Glomerular endothelial cell (primary cell): ENCODE results near the gene CHTF18. TPM values are rescaled to one million over a fixed set of nuclear protein-coding genes. Genes with fewer than 3 reads are reported as not detected.

Experiments
- DNase-seq: peaks from one replicate; pipeline ENCODE4 v3.0.0-alpha.2; 2011; ENCODE audit warnings: low read depth, low spot score; ENCODE audit errors: extremely low read depth
- total RNA-seq: library from RNA; depleted of rRNA; stranded (reverse); fragments of >200 nt; gene quantifications from 2 replicates; pipeline ENCODE4 v1.2.3, GENCODE V29; 2015

CHTF18 gene
- total RNA-seq, 1 donor from 2014 or later = 24.3 TPM

GRCh38 chr16:842061-842476 is 53.6 kb downstream of the CHTF18 start:
- DNase-seq = no peak

DNA sequence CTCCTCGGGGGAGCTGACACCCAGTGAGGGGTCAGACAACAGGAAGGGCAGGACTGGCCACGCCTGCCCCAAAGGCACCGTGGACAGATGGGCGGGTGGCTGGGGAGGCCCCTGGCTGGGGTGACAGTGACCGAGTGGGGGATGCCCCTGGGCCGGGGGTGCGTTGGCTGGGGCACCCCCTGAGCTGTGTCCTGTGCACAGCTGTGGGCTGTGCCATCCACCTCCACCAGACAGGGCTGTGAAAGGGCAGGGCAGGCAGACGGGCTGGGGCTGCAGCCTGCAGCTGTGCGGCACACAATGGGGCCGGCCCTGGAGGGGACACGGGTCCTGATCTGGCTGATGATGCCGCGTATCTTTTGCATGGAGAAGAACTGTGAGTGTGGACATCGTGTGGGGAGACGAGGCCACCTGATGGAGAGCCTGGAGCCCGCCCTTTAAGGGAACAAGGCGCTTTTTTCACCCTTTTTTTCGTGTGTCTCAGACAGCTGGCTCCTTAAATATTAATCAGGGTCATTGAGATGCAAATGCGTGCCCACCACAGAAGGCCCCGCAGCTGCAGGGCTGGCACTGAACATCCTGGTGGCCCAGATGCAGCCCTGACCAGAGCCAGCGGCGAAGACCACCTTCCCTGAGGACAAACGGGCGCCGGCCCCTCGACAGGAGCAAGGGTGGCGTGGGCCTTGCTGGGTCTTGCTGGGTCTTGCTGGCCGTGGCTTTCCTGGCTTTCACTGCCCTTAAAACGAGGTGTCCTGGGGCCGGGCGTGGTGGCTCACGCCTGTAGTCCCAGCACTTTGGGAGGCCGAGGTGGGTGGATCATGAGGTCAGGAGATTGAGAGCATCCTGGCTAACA is 54.5 kb downstream of the CHTF18 start:
- DNase-seq = no peak

DNA sequence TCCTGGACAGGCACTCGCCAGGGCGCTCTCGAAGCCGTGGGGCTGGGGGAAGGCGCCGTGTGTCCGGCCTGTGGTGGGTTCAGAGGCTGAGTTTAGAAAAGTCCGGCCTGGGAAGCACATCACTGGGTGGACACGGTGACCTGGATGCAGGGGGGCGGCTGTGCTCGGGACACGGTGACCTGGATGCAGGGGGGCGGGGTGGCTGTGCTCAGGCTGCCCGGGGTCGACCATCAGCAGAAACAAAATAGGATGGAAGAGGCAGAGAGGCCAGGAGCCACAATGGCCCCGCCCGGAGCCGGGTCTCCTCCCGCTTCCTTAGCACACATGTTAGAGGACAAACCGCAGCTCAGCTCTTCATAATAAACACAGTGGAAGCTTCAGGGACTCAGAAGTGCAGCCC is 55.4 kb downstream of the CHTF18 start:
- no peak for DNase-seq

DNA sequence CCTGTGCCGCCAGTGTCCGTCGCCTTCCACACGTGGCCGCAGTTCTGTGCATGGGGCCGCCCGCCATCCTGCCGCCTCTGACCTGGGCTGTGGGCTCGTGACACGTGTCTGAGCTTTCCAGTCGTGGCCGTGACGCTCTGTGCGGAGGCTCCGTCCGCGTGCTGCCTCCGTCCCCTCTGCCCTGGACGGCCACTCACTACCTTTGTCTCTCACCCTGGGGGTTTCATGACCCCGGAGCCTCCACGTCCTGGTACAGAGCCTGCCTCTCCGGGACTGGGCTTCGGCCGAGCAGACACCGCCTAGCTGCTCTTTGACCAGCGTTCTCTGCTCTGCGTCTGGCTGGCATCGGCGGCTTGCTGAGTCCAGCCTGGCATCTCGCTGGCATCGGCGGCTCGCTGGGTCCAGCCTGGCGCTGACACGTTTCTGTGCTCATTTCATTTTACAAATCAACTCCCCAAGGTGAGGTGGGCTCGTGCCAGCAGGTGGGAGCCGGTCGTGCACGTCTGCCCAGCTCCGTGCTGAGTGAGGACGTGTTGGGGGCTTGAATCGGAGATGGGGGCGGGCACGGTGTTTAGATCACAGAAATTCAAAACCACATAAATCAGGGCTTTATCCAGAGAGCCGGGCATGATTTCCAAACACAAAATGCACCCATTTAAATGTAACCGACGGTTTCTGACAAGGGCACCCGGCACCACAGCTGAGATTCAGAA is 56.4 kb downstream of the CHTF18 start:
- no peak for DNase-seq

DNA sequence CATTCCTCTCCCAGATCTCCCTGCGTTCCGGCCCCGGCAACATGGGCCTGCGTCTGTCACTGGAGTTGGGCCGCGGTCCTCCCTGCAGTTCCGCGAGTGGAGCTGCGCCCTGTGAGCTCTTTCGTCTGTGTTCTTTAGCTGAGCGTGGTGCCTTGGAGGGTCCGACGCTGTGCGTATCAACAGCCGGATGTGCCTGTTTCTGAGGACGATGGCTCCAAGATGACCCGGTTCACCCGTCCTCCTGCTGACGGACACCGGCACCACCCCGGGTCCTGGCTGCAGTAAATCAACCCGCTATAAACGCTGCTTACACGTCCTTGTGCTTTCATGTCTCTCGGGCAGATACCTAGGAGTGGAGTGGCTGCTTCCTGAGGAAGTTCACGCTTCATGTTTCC is 56.9 kb downstream of the CHTF18 start:
- no peak for DNase-seq

DNA sequence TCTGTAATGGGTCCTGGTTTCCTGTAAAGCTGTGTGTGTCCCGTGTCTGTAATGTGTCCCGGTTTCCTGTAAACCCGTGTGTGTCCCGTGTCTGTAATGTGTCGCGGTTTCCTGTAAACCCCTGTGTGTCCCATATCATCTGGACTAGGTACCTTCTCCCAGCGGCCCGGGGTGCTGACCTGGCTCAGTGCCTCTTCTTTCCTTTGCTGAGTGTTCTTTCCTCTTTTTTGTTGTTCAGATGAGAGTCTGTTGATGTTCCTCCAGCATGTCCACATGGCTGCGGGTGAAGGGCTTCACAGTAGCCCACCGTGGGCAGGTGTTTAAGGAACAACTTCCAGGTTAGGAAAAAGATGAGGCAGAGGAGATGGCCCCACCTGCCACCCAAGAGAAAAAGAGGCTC is 58.7 kb downstream of the CHTF18 start:
- DNase-seq = no peak

Other genes starting within 250 kb of the CHTF18 start
- not detected in 2 replicates for gene PRR35, start 228.2 kb upstream of the CHTF18 start, total RNA-seq
- 2.7 and 3.3 TPM in 2 replicates for gene NHLRC4, start 221.6 kb upstream of the CHTF18 start, total RNA-seq
- gene PIGQ, start 218.7 kb upstream of the CHTF18 start, total RNA-seq = 34.6 and 69.5 TPM in 2 replicates
- 17.6 and 25.1 TPM in 2 replicates for gene RAB40C, start 198.6 kb upstream of the CHTF18 start, total RNA-seq
- gene WFIKKN1, start 157.6 kb upstream of the CHTF18 start, total RNA-seq = 0.06 TPM in 1 of 2 replicates, not detected in the other
- 163 and 315 TPM in 2 replicates for gene METTL26, start 152.3 kb upstream of the CHTF18 start, total RNA-seq
- gene MCRIP2, start 146.8 kb upstream of the CHTF18 start, total RNA-seq = 24.1 and 25.7 TPM in 2 replicates
- gene WDR90, start 139.3 kb upstream of the CHTF18 start, total RNA-seq = 17.4 and 21.2 TPM in 2 replicates
- gene RHOT2, start 120.5 kb upstream of the CHTF18 start, total RNA-seq = 48.3 and 78.9 TPM in 2 replicates
- 0.34 and 1.6 TPM in 2 replicates for gene RHBDL1, start 112.9 kb upstream of the CHTF18 start, total RNA-seq
- gene STUB1, start 108.2 kb upstream of the CHTF18 start, total RNA-seq = 159 and 240 TPM in 2 replicates
- 60.4 and 70.8 TPM in 2 replicates for gene JMJD8, start 104.3 kb upstream of the CHTF18 start, total RNA-seq
- gene WDR24, start 98.2 kb upstream of the CHTF18 start, total RNA-seq = 9.9 and 12.5 TPM in 2 replicates
- gene FBXL16, start 82.8 kb upstream of the CHTF18 start, total RNA-seq = 1.6 TPM in 2 replicates
- 54.4 and 134 TPM in 2 replicates for gene METRN, start 73.5 kb upstream of the CHTF18 start, total RNA-seq
- 45.4 and 53.0 TPM in 2 replicates for gene ANTKMT, start 67.5 kb upstream of the CHTF18 start, total RNA-seq
- 0.41 and 3.9 TPM in 2 replicates for gene CCDC78, start 62.2 kb upstream of the CHTF18 start, total RNA-seq
- 8.2 and 12.8 TPM in 2 replicates for gene HAGHL, start 61.5 kb upstream of the CHTF18 start, total RNA-seq
- 33.7 and 34.3 TPM in 2 replicates for gene CIAO3, start 47.6 kb upstream of the CHTF18 start, total RNA-seq
- 2.1 and 2.4 TPM in 2 replicates for gene MSLN, start 27.9 kb upstream of the CHTF18 start, total RNA-seq
- gene RPUSD1, start 239 bp upstream of the CHTF18 start, total RNA-seq = 35.9 and 42.1 TPM in 2 replicates
- not detected in 2 replicates for gene GNG13, start 12.1 kb downstream of the CHTF18 start, total RNA-seq
- gene LMF1, start 182.4 kb downstream of the CHTF18 start, total RNA-seq = 25.2 and 36.6 TPM in 2 replicates
- 0.06 and 0.19 TPM in 2 replicates for gene SOX8, start 193.2 kb downstream of the CHTF18 start, total RNA-seq